HepG2 (cell line): ENCODE results near the gene VILL.

ENCODE experiments used
- ATM ChIP-seq: fragments of 450-650 bp; IDR thresholded peaks from 2 replicates; pipeline ENCODE4 v1.7.1; 2017; ENCODE audit warnings: mild to moderate bottlenecking, borderline replicate concordance
- BRCA1 ChIP-seq: sonication (generic); formaldehyde crosslinking; IDR thresholded peaks from 2 replicates; pipeline ENCODE4 v1.4.0; 2020; ENCODE audit warnings: missing genetic modification reagents
- CTCF ChIP-seq: sonication (generic); formaldehyde crosslinking; IDR thresholded peaks from 2 replicates; pipeline ENCODE4 v1.5.0; 2020; ENCODE audit warnings: mild to moderate bottlenecking, missing genetic modification reagents, moderate library complexity
- EP300 ChIP-seq, 3 experiments: sonication (generic) in 1 of 3; formaldehyde crosslinking in 1 of 3; IDR thresholded peaks; 2 replicates each; pipeline versions ENCODE4 v1.5.1 to v1.6.1; 2011 to 2020; ENCODE audit warnings: low read depth in 2 of 3, low read length in 2 of 3, borderline replicate concordance in 1 of 3, improper control_type of control experiment in 1 of 3, mild to moderate bottlenecking in 1 of 3, missing genetic modification reagents in 1 of 3, moderate library complexity in 1 of 3
- EZH2 ChIP-seq: conservative IDR thresholded peaks from 2 replicates; pipeline ENCODE4 v1.6.1; 2012; ENCODE audit warnings: mild to moderate bottlenecking, low read depth, low read length, moderate library complexity
- JUNB ChIP-seq: sonication (generic); formaldehyde crosslinking; IDR thresholded peaks from 2 replicates; pipeline ENCODE4 v1.8.0; 2022; ENCODE audit warnings: missing genetic modification reagents, mild to moderate bottlenecking, borderline replicate concordance
- KDM5B ChIP-seq: sonication (generic); formaldehyde crosslinking; IDR thresholded peaks from 2 replicates; pipeline ENCODE4 v1.4.0; 2020; ENCODE audit warnings: missing genetic modification reagents, mild to moderate bottlenecking, borderline replicate concordance
- PRDM15 ChIP-seq: sonication (generic); formaldehyde crosslinking; IDR thresholded peaks from 2 replicates; pipeline ENCODE4 v1.4.0; 2020; ENCODE audit warnings: missing genetic modification reagents
- PRPF4 ChIP-seq: fragments of 200-400 bp; formaldehyde crosslinking; IDR thresholded peaks from 2 replicates; pipeline ENCODE4 v1.6.1; 2016; ENCODE audit warnings: low read length, low read depth; ENCODE audit not compliant: poor library complexity, severe bottlenecking
- ZFP36 ChIP-seq: fragments of 150-350 bp; IDR thresholded peaks from 2 replicates; pipeline ENCODE4 v1.6.1; 2018; ENCODE audit warnings: borderline replicate concordance, low read length, low read depth; ENCODE audit not compliant: partially characterized antibody
- ZNF280D ChIP-seq: sonication (generic); formaldehyde crosslinking; IDR thresholded peaks from 2 replicates; pipeline ENCODE4 v1.5.1; 2020; ENCODE audit warnings: mild to moderate bottlenecking, missing genetic modification reagents
- ZNF598 ChIP-seq: sonication (generic); formaldehyde crosslinking; IDR thresholded peaks from 2 replicates; pipeline ENCODE4 v1.5.1; 2020; ENCODE audit warnings: mild to moderate bottlenecking, missing genetic modification reagents, borderline replicate concordance
- ZNF770 ChIP-seq: sonication (generic); formaldehyde crosslinking; IDR thresholded peaks from 2 replicates; pipeline ENCODE4 v1.5.0; 2020; ENCODE audit warnings: mild to moderate bottlenecking, missing genetic modification reagents
- ZSCAN29 ChIP-seq: sonication (generic); formaldehyde crosslinking; conservative IDR thresholded peaks from 2 replicates; pipeline ENCODE4 v1.4.0; 2020; ENCODE audit warnings: mild to moderate bottlenecking, missing genetic modification reagents

- TF ChIP-seq PRPF4, result no peak
- TF ChIP-seq CTCF (CRISPR knock-in tag), result no peak
- no peak for TF ChIP-seq ATM
- TF ChIP-seq ZNF770 (CRISPR knock-in tag), result no peak
- TF ChIP-seq ZNF280D (CRISPR knock-in tag), result no peak
- TF ChIP-seq BRCA1 (CRISPR knock-in tag), result no peak
- no peak for TF ChIP-seq EZH2
- no peak for TF ChIP-seq ZNF598 (CRISPR knock-in tag)
- TF ChIP-seq EP300 (IDR thresholded peaks at IDR 0.05; ENCODE audit: low read depth in 2 of 2, low read length in 2 of 2), result no peak
- no peak for TF ChIP-seq EP300 (CRISPR knock-in tag; IDR thresholded peaks at IDR 0.05; ENCODE audit: borderline replicate concordance)
- no peak for TF ChIP-seq ZSCAN29 (CRISPR knock-in tag)
- TF ChIP-seq PRDM15 (CRISPR knock-in tag), result no peak
- TF ChIP-seq KDM5B, result no peak
- no peak for TF ChIP-seq ZFP36
- TF ChIP-seq JUNB (CRISPR knock-in tag), result no peak
These were observed 24.9 kb downstream of the VILL start for GRCh38 chr3:38015485-38015884.
